Measurements from ENCODE around the gene CHMP1B.

Gene CHMP1B

DNA sequence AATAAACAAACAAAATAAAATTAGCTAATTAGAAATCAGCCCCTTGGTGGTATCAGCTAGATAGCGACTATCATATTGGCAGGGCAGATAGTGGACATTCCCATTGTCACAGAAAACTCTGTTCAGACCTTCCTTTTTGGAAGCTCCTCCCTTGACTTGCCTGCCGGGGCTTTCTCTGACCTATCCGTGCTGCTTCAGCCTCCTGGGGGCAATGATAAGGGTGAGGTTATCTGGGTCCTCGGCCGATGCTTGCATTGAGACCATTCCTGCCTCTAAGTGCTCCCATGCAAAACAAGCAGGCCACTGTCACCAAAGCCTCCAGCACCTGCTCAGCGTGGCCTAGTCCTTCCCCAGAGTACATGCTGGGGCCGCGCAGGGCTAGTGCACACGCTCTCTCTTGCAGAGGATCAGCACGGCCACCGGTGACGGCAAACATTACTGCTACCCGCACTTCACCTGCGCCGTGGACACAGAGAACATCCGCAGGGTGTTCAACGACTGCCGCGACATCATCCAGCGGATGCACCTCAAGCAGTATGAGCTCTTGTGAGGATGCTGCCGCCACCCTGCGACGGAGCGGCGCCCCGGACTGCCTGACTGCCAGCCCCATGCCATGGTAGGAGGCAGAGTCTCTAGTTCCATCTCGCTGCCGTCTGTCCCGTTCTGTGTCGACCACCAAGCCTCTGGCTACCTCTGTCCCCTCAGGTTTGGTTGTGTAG, 29.5 kb downstream of the CHMP1B start:
- Histone ChIP-seq H3K4me3 (ENCODE audit: low read length) (no peak overlapping the region), H2AFZ (ENCODE audit: low read depth, low read length) (no peak overlapping the region), H3K36me3 (replicated peaks; ENCODE audit: low read depth, low read length) (peaks cover 30% of the 10 kb centered on the region), H3K9me3 (ENCODE audit: insufficient read depth, low read length) (no peaks in the 10 kb centered on the region), H3K4me1 (ENCODE audit: low read length) (peaks cover 33% of the 10 kb centered on the region), H3K27me3 (ENCODE audit: low read depth, low read length) (no peaks in the 10 kb centered on the region), H3K4me2 (ENCODE audit: low read length) (no peak overlapping the region), H3K79me2 (ENCODE audit: low read length) (no peaks in the 10 kb centered on the region), H3K27ac (ENCODE audit: low read length) (no peak overlapping the region), H4K20me1 (ENCODE audit: insufficient read depth, low read length) (no peaks in the 10 kb centered on the region), H3K9ac (ENCODE audit: low read length) (no peak overlapping the region)
- no peak for TF ChIP-seq EZH2phosphoT487 (IDR thresholded peaks at IDR 0.05; ENCODE audit: low read depth)
- TF ChIP-seq CTCF (IDR thresholded peaks at IDR 0.05; ENCODE audit: low read depth, low read length), result no peak

- no peak overlapping the region for H3K27ac ChIP-seq (ENCODE audit: low read length)
- H3K4me3 ChIP-seq (ENCODE audit: low read length), result no peak overlapping the region
- H3K9me3 ChIP-seq (ENCODE audit: insufficient read depth, low read length), result no peaks in the 10 kb centered on the region
- H3K4me1 ChIP-seq (ENCODE audit: low read length), result peaks cover 51% of the 10 kb centered on the region
- H2AFZ ChIP-seq (ENCODE audit: low read depth, low read length), result no peak overlapping the region
- TF ChIP-seq EZH2phosphoT487 (IDR thresholded peaks at IDR 0.05; ENCODE audit: low read depth), result no peak
- no peak for TF ChIP-seq CTCF (IDR thresholded peaks at IDR 0.05; ENCODE audit: low read depth, low read length)
- no peaks in the 10 kb centered on the region for H3K27me3 ChIP-seq (ENCODE audit: low read depth, low read length)
- peak overlapping the region; percentile 50 for H3K4me2 ChIP-seq (ENCODE audit: low read length)
- H4K20me1 ChIP-seq (ENCODE audit: insufficient read depth, low read length), result 0 out of 2 replicates have a peak, but pooled peaks cover 3% of the 10 kb centered on the region
- no peaks in the 10 kb centered on the region for H3K79me2 ChIP-seq (ENCODE audit: low read length)
- H3K36me3 ChIP-seq (replicated peaks; ENCODE audit: low read depth, low read length), result peaks cover 45% of the 10 kb centered on the region
- H3K9ac ChIP-seq (ENCODE audit: low read length), result no peak overlapping the region
Measured at GRCh38 chr18:11882636-11883035, 31.4 kb downstream of the CHMP1B start.

DNA sequence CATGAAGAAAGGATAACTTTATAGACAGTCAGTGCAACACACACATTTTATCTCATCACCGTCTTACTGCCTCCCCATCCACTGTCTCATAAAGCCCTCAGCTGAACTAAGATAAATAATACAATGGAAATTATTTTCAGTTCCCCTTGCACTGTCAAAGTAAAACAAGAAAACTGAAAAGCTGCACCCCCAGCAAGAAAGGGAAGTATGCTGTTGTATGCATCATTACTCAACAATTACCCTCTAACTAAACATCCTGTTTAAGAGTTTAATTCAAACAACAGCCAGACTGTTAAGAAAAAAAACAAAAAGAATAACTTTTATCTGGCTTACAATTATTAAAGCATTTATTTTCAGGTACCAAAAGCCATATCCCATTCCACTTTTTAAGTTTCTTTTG, 31.9 kb downstream of the CHMP1B start:
- Histone ChIP-seq H3K9me3 (ENCODE audit: insufficient read depth, low read length) (no peaks in the 10 kb centered on the region), H3K4me3 (ENCODE audit: low read length) (no peak overlapping the region; the same call in 1 of the 2 replicates), H3K9ac (ENCODE audit: low read length) (no peak overlapping the region), H2AFZ (ENCODE audit: low read depth, low read length) (no peak overlapping the region), H4K20me1 (ENCODE audit: insufficient read depth, low read length) (0 out of 2 replicates have a peak, but pooled peaks cover 3% of the 10 kb centered on the region), H3K27me3 (ENCODE audit: low read depth, low read length) (no peaks in the 10 kb centered on the region), H3K79me2 (ENCODE audit: low read length) (no peaks in the 10 kb centered on the region), H3K4me1 (ENCODE audit: low read length) (peaks cover 56% of the 10 kb centered on the region), H3K36me3 (replicated peaks; ENCODE audit: low read depth, low read length) (peaks cover 50% of the 10 kb centered on the region), H3K4me2 (ENCODE audit: low read length) (peak overlapping the region; percentile 50), H3K27ac (ENCODE audit: low read length) (peak overlapping the region; percentile 20; the same call in 1 of the 2 replicates)
- TF ChIP-seq CTCF (IDR thresholded peaks at IDR 0.05; ENCODE audit: low read depth, low read length) (no peak), EZH2phosphoT487 (IDR thresholded peaks at IDR 0.05; ENCODE audit: low read depth) (no peak)

DNA sequence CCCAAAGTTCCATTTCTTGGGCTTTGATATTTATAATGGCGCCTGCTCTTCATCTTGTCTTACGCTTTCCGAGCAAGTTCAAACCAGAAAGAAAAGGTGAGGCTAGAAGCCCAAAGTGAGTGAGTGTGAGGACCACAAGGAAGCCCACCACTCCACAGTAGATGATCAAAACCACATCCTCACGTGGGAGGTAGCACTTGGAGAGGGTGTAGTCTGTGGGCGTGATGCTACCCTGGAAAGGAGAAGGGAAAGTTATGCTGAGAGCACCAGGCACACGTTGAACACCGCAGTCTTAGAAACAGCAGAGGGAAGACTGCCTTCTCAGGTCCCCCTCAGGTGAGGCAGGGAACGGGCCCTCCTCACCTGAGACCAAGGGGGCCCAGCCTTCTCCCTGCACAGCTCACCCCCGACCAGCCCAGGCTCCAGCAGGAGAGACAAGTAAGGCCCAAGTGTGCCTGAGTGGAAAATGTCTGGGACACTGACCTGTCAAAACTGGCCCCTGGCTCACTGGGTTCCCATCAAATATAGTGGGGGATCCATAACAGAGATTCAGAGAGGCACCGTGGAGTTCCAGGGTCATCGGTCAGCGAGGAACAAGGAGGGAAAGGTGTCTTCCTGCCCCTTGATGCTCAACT, 33.3 kb downstream of the CHMP1B start:
- peak overlapping the region; percentile 13 for H3K27ac ChIP-seq (ENCODE audit: low read length)
- peaks cover 63% of the 10 kb centered on the region for H3K36me3 ChIP-seq (replicated peaks; ENCODE audit: low read depth, low read length)
- no peak overlapping the region for H3K9ac ChIP-seq (ENCODE audit: low read length)
- no peaks in the 10 kb centered on the region for H3K27me3 ChIP-seq (ENCODE audit: low read depth, low read length)
- peaks cover 56% of the 10 kb centered on the region for H3K4me1 ChIP-seq (ENCODE audit: low read length)
- no peak overlapping the region for H2AFZ ChIP-seq (ENCODE audit: low read depth, low read length)
- no peak overlapping the region for H3K4me3 ChIP-seq (ENCODE audit: low read length)
- H4K20me1 ChIP-seq (ENCODE audit: insufficient read depth, low read length), result 0 out of 2 replicates have a peak, but pooled peaks cover 3% of the 10 kb centered on the region
- H3K4me2 ChIP-seq (ENCODE audit: low read length), result peak overlapping the region; percentile 49
- no peak for TF ChIP-seq CTCF (IDR thresholded peaks at IDR 0.05; ENCODE audit: low read depth, low read length)
- no peak for TF ChIP-seq EZH2phosphoT487 (IDR thresholded peaks at IDR 0.05; ENCODE audit: low read depth)
- H3K9me3 ChIP-seq (ENCODE audit: insufficient read depth, low read length), result no peaks in the 10 kb centered on the region
- no peaks in the 10 kb centered on the region for H3K79me2 ChIP-seq (ENCODE audit: low read length)
